CD4-positive, alpha-beta memory T cell (primary cell): ENCODE results near the gene LY9. TPM values are rescaled to one million over a fixed set of nuclear protein-coding genes. Genes with fewer than 3 reads are reported as not detected.

Experiments
- CTCF ChIA-PET: fragments of 350-600 bp; sonication (Branson Sonifier 250); formaldehyde crosslinking; loops from one replicate; lab custom pipeline; 2021; ENCODE audit warnings: inconsistent platforms; ENCODE audit not compliant: partially characterized antibody; lab: Charles Lee
- POLR2A ChIA-PET: fragments of 350-600 bp; sonication (Branson Sonifier 250); formaldehyde crosslinking; loops from one replicate; lab custom pipeline; 2021; ENCODE audit not compliant: partially characterized antibody; lab: Charles Lee
- DNase-seq, 5 donors: peaks; one replicate each; pipeline versions ENCODE4 v3.0.0 to v3.0.0-alpha.2; 2020 to 2022; ENCODE audit warnings: mixed read lengths in 1 of 5
- H3K27ac ChIP-seq: one replicate; pipeline ENCODE4 v1.7.0; 2013; ENCODE audit warnings: low read depth, low read length
- H3K27me3 ChIP-seq: 2 replicates; pipeline ENCODE4 v1.7.0; 2013; ENCODE audit warnings: mild to moderate bottlenecking, low read length, moderate library complexity; ENCODE audit not compliant: insufficient read depth
- H3K36me3 ChIP-seq: 2 replicates; pipeline ENCODE4 v1.7.0; 2013; ENCODE audit warnings: mild to moderate bottlenecking, low read length, moderate library complexity; ENCODE audit not compliant: insufficient read depth
- H3K4me1 ChIP-seq: 2 replicates; pipeline ENCODE4 v1.7.0; 2013; ENCODE audit warnings: mild to moderate bottlenecking, low read length, moderate library complexity; ENCODE audit not compliant: insufficient read depth
- H3K4me3 ChIP-seq, 2 donors: one replicate each; pipeline ENCODE4 v1.7.0; 2013; ENCODE audit warnings: low read length in 2 of 2, mild to moderate bottlenecking in 1 of 2
- H3K9me3 ChIP-seq, 2 donors: one replicate each; pipeline ENCODE4 v1.7.0; 2013; ENCODE audit warnings: low read length in 2 of 2, control low read depth in 1 of 2; ENCODE audit not compliant: control insufficient read depth in 1 of 2
- H3K27ac Mint-ChIP-seq, 7 donors: one replicate each; pipeline ENCODE4 v1.8.0; 2020 to 2021; ENCODE audit warnings: mixed read lengths in 7 of 7, mild to moderate bottlenecking in 6 of 7, inconsistent platforms in 3 of 7, moderate library complexity in 3 of 7
- H3K27me3 Mint-ChIP-seq, 2 donors: one replicate each; pipeline ENCODE4 v1.8.0; 2020 to 2021; ENCODE audit warnings: mixed read lengths in 2 of 2
- H3K36me3 Mint-ChIP-seq, 2 donors: one replicate each; pipeline ENCODE4 v1.8.0; 2020 to 2021; ENCODE audit warnings: mixed read lengths in 2 of 2, inconsistent platforms in 1 of 2, mild to moderate bottlenecking in 1 of 2
- H3K4me1 Mint-ChIP-seq, 4 donors: one replicate each; pipeline ENCODE4 v1.8.0; 2020 to 2021; ENCODE audit warnings: mixed read lengths in 4 of 4, mild to moderate bottlenecking in 1 of 4
- H3K4me3 Mint-ChIP-seq, 8 donors: one replicate each; pipeline ENCODE4 v1.8.0; 2020 to 2021; ENCODE audit warnings: mixed read lengths in 8 of 8, mild to moderate bottlenecking in 7 of 8, moderate library complexity in 6 of 8, inconsistent platforms in 3 of 8
- H3K9me3 Mint-ChIP-seq, 8 donors: one replicate each; pipeline ENCODE4 v1.8.0; 2020 to 2021; ENCODE audit warnings: mixed read lengths in 8 of 8, mild to moderate bottlenecking in 5 of 8, inconsistent platforms in 3 of 8, moderate library complexity in 1 of 8
- intact Hi-C: fragments of 100-400 bp; cut with micrococcal nuclease; formaldehyde crosslinking; loops from one replicate; pipeline ENCODE4 v1.15.1; 2023
- polyA plus RNA-seq, 2 donors: library from polyadenylated mRNA; unstranded; fragments of 300-500 nt; fragmentation: Illumina TruSeq; gene quantifications; one replicate each; pipeline ENCODE4 v1.2.3, GENCODE V29; 2021
- total RNA-seq, 2 experiments: library from RNA; stranded (reverse); gene quantifications; one replicate each; pipeline ENCODE4 v1.2.3, GENCODE V29; 2021

The LY9 gene
- total and polyA plus RNA-seq, 4 experiments from 2014 or later: 131 to 211 (median 150) TPM

- Mint-ChIP-seq H3K4me1 (peaks cover 0 to 3% (median 2%) of the 10 kb centered on the region in 4 donors), H3K36me3 (no peaks in the 10 kb centered on the region), H3K27me3 (no peaks in the 10 kb centered on the region), H3K27ac (peak overlapping the region in 1 of 7 donors; percentile 64), H3K9me3 (peaks cover 0 to 2% (median 0%) of the 10 kb centered on the region in 8 donors), H3K4me3 (no peak overlapping the region)
- H3K4me3 ChIP-seq: no peak overlapping the region
- POLR2A ChIA-PET: no interaction called here
- no peak overlapping the region for H3K27ac ChIP-seq
- intact Hi-C loops: no loop called here
- CTCF ChIA-PET: interaction anchor here (1.4 to 1.6 kb wide), 2 partner anchors 12 to 75 kb away, joined by 3 to 6 read pairs; no protein-coding TSS in a partner anchor
- no peak for DNase-seq
- H3K9me3 ChIP-seq: no peaks in the 10 kb centered on the region
- no peaks in the 10 kb centered on the region for H3K36me3 ChIP-seq
- H3K4me1 ChIP-seq: peaks cover under 1% of the 10 kb centered on the region
- H3K27me3 ChIP-seq: no peaks in the 10 kb centered on the region
Observed at GRCh38 chr1:160789051-160789701, 6.8 kb upstream of the LY9 start.

DNA sequence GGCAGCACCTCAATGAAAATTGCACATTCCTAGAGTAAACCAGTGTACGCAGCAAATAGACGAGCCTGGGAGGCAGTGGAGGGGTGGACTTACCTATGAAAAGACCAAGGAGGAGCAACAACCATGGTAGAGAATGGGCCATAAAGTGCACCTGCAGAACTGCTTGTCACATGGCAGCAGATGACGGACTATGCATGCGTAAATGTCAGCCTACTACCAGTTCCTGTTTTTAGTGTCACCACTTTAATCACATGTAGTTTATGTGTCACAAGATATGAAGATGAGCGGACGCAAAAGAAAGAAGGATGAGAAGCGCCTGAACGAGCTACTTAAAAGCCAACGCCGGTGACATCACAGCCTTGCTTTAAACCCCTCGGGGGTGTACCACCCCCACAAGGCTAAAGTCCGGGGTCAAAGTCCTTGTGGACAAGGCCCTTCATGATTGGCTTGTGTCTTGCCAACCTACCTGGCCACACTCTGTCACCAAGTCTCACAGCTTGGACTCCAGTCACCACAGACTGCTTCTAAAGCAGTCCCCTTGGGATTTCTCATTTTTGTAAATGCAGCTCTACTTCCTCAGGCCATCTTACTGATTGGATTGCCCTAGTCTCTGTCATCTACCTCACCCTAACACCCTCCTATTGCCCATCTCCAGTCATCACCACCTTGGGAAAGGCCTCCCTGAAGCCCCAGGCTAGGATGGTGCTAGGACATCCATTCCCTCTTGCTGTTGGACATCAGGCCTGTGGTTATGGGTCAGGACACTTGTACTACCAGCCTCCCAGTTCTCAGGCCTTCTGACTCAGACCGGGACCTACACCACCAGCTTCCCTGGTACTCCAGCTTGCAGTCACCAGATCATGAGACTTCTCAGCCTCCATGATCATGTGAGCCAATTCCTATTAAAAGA is 6.0 kb upstream of the LY9 start:
- intact Hi-C loops: no loop called here
- Mint-ChIP-seq H3K4me1 (peaks cover 2 to 11% (median 8%) of the 10 kb centered on the region in 4 donors), H3K9me3 (peaks cover 0 to 3% (median 0%) of the 10 kb centered on the region in 8 donors), H3K27ac (peak overlapping the region in 4 of 7 donors; percentile 64 to 79 (median 68)), H3K27me3 (no peaks in the 10 kb centered on the region), H3K4me3 (no peak overlapping the region), H3K36me3 (no peaks in the 10 kb centered on the region)
- no peak overlapping the region for H3K27ac ChIP-seq
- POLR2A ChIA-PET: no interaction called here
- DNase-seq: no peak
- H3K36me3 ChIP-seq: no peaks in the 10 kb centered on the region
- H3K9me3 ChIP-seq: no peaks in the 10 kb centered on the region
- no peak overlapping the region for H3K4me3 ChIP-seq
- CTCF ChIA-PET: interaction anchor here (1.0 to 1.6 kb wide), 3 partner anchors 9 to 76 kb away, joined by 3 to 6 read pairs (median 3); no protein-coding TSS in a partner anchor
- H3K27me3 ChIP-seq: no peaks in the 10 kb centered on the region
- H3K4me1 ChIP-seq: peaks cover 8% of the 10 kb centered on the region

DNA sequence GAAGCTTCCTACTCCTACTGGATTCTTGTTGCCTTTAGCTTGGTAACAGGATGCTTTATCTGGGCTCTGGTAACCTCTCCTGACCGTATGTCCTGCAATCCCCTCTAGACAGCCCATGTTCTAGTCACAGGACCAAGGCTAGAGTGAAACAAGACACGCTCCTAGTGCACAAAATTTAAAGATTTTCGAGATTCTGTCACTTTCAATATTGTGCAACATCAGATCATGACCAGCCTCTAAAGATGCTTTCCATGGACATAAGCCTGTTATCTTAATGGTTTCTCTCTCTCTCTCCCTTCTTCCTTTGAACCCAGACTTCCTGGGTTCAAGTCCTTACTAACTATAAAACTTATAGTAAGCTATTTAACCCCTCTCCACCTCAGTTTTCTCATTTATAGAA is 1.6 kb upstream of the LY9 start:
- no peak overlapping the region for H3K4me3 Mint-ChIP-seq
- ChIA-PET POLR2A (interaction anchor here (0.7 to 7.2 kb wide), 9 partner anchors 12 to 154 kb away, joined by 3 to 85 read pairs (median 34); no protein-coding TSS in a partner anchor), CTCF (interaction anchor here (1.1 to 9.1 kb wide), 6 partner anchors 16 to 83 kb away, joined by 6 to 144 read pairs (median 53); no protein-coding TSS in a partner anchor)
- peaks cover 0 to 3% (median 0%) of the 10 kb centered on the region in 8 donors for H3K9me3 Mint-ChIP-seq
- H3K27ac Mint-ChIP-seq: peak overlapping the region; percentile 90 to 98 (median 97)
- H3K27me3 Mint-ChIP-seq: no peaks in the 10 kb centered on the region
- intact Hi-C loops: no loop called here
- peaks cover 24 to 53% (median 34%) of the 10 kb centered on the region in 4 donors for H3K4me1 Mint-ChIP-seq
- Histone ChIP-seq H3K4me1 (peaks cover 30% of the 10 kb centered on the region), H3K27me3 (no peaks in the 10 kb centered on the region), H3K4me3 (no peak overlapping the region), H3K36me3 (no peaks in the 10 kb centered on the region), H3K27ac (no peak overlapping the region), H3K9me3 (no peaks in the 10 kb centered on the region)
- peaks cover 8 to 29% of the 10 kb centered on the region in 2 donors for H3K36me3 Mint-ChIP-seq
- no peak for DNase-seq

GRCh38 chr1:160797271-160797709 is 1.3 kb downstream of the LY9 start:
- H3K27me3 ChIP-seq: no peaks in the 10 kb centered on the region
- peaks cover 57% of the 10 kb centered on the region for H3K4me1 ChIP-seq
- ChIA-PET POLR2A (interaction anchor here (0.6 to 7.2 kb wide), 20 partner anchors 9 to 273 kb away, joined by 3 to 85 read pairs (median 14); partner anchors contain the start of genes ARHGAP30, CD48 and USF1), CTCF (interaction anchor here (0.8 to 9.1 kb wide), 10 partner anchors 9 to 216 kb away, joined by 3 to 144 read pairs (median 12); no protein-coding TSS in a partner anchor)
- H3K36me3 ChIP-seq: peaks cover 9% of the 10 kb centered on the region
- no peak for DNase-seq
- peaks cover 0 to 3% (median 0%) of the 10 kb centered on the region in 8 donors for H3K9me3 Mint-ChIP-seq
- intact Hi-C loops: loop anchor here (2.0 kb wide), 3 partner anchors 16 to 34 kb away; no protein-coding TSS in a partner anchor
- no peaks in the 10 kb centered on the region for H3K9me3 ChIP-seq
- peaks cover 27 to 51% of the 10 kb centered on the region in 2 donors for H3K36me3 Mint-ChIP-seq
- H3K4me3 ChIP-seq: peak overlapping the region; percentile 49 to 78
- H3K27me3 Mint-ChIP-seq: no peaks in the 10 kb centered on the region
- peaks cover 43 to 76% (median 56%) of the 10 kb centered on the region in 4 donors for H3K4me1 Mint-ChIP-seq
- peak overlapping the region; percentile 97 to 99 (median 98) for H3K4me3 Mint-ChIP-seq
- H3K27ac ChIP-seq: peak overlapping the region; percentile 82
- peak overlapping the region; percentile 90 to 98 (median 97) for H3K27ac Mint-ChIP-seq

DNA sequence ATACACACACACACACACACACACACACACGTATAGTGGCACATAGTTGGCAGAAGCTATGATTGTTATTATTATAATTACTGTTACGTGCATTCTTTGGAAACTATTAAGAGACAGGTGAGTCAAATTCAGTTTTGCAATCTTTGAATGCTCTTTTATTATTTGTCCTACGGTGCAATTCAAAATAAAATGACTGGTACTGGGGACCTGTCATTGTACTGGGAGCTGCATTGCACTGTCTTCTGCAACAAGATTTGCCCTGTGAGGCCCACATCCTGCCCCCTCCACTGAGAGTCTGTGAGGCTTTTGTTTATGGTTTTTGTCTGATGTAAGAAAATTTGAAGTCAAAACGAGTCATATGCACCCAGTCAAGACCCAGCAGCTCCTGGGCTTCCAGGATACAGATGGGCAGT is 1.9 kb downstream of the LY9 start:
- Mint-ChIP-seq H3K27ac (peak overlapping the region; percentile 90 to 98 (median 97)), H3K36me3 (peaks cover 31 to 54% of the 10 kb centered on the region in 2 donors), H3K4me3 (peak overlapping the region; percentile 97 to 99 (median 98)), H3K27me3 (no peaks in the 10 kb centered on the region), H3K4me1 (peaks cover 47 to 82% (median 60%) of the 10 kb centered on the region in 4 donors), H3K9me3 (peaks cover 0 to 3% (median 0%) of the 10 kb centered on the region in 8 donors)
- peaks cover 62% of the 10 kb centered on the region for H3K4me1 ChIP-seq
- CTCF ChIA-PET: interaction anchor here (0.8 to 9.1 kb wide), 13 partner anchors 9 to 254 kb away, joined by 3 to 144 read pairs (median 6); no protein-coding TSS in a partner anchor
- H3K36me3 ChIP-seq: peaks cover 10% of the 10 kb centered on the region
- H3K27me3 ChIP-seq: no peaks in the 10 kb centered on the region
- H3K4me3 ChIP-seq: peak overlapping the region; percentile 49 to 78
- DNase-seq: peak; percentile 70 to 89 (median 75)
- peak overlapping the region; percentile 82 for H3K27ac ChIP-seq
- H3K9me3 ChIP-seq: no peaks in the 10 kb centered on the region
- intact Hi-C loops: loop anchor here (2.0 kb wide), 3 partner anchors 15 to 33 kb away; no protein-coding TSS in a partner anchor
- POLR2A ChIA-PET: interaction anchor here (0.8 to 7.2 kb wide), 19 partner anchors 9 to 335 kb away, joined by 3 to 85 read pairs (median 16); partner anchors contain the start of genes ARHGAP30, CD48 and DEDD

DNA sequence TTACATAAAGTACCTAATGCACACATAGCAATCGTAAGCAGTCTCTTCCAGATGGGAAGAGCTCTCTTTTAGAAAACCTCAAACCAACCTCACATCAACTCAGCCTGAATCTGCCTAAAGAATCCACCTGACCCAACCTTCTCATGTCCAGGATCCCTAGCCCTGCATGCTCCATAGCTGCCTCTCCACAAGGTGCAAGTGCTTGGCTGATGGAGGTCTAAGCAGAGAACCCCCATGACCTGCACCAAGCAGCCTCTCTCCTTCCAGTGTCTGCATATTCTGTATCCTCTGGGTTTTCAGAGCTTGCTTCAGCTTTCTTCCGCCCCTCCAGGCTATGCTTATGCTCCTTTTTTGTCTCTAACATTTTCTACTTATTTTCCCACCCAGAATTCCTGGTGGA is 2.5 kb downstream of the LY9 start:
- H3K36me3 Mint-ChIP-seq: peaks cover 36 to 58% of the 10 kb centered on the region in 2 donors
- peak overlapping the region; percentile 82 for H3K27ac ChIP-seq
- intact Hi-C loops: no loop called here

More for the DNA sequence above, 2.5 kb downstream of the LY9 start:
- ChIA-PET POLR2A (interaction anchor here (0.8 to 7.2 kb wide), 19 partner anchors 8 to 334 kb away, joined by 3 to 85 read pairs (median 16); partner anchors contain the start of genes ARHGAP30, CD48 and DEDD), CTCF (interaction anchor here (0.8 to 9.1 kb wide), 15 partner anchors 8 to 254 kb away, joined by 3 to 144 read pairs (median 5); partner anchors contain the start of gene CD244)
- H3K4me3 Mint-ChIP-seq: peak overlapping the region; percentile 97 to 99 (median 98)
- Histone ChIP-seq H3K27me3 (no peaks in the 10 kb centered on the region), H3K36me3 (peaks cover 10% of the 10 kb centered on the region), H3K4me1 (peaks cover 64% of the 10 kb centered on the region), H3K9me3 (no peaks in the 10 kb centered on the region), H3K4me3 (peak overlapping the region; percentile 49 to 78)
- peaks cover 48 to 87% (median 64%) of the 10 kb centered on the region in 4 donors for H3K4me1 Mint-ChIP-seq
- peak overlapping the region; percentile 90 to 98 (median 97) for H3K27ac Mint-ChIP-seq
- H3K9me3 Mint-ChIP-seq: peaks cover 0 to 3% (median 0%) of the 10 kb centered on the region in 8 donors
- peak in 1 of 5 donors; percentile 6 for DNase-seq
- no peaks in the 10 kb centered on the region for H3K27me3 Mint-ChIP-seq
